Mesenchymal stem cell (in vitro differentiated cells and primary cell): Measurements from ENCODE around the gene PTEN.
"Not testable (repeated sequence)": the region's sequence is repeated elsewhere in the genome, so short reads cannot be mapped to it uniquely, and the experiment has no call there.

Experiments
- DNase-seq: peaks from one replicate; pipeline ENCODE4 v3.0.0-alpha.2; 2013
- H2AFZ ChIP-seq: one replicate; pipeline ENCODE4 v1.6.1; 2013; ENCODE audit warnings: low read depth, mild to moderate bottlenecking, control low read depth, inconsistent platforms, low read length, moderate library complexity
- H2AK5ac ChIP-seq: 2 replicates; pipeline ENCODE4 v1.6.1; 2013; ENCODE audit warnings: low read length, moderate library complexity, mild to moderate bottlenecking, inconsistent platforms; ENCODE audit not compliant: severe bottlenecking
- H2BK120ac ChIP-seq: one replicate; pipeline ENCODE4 v1.6.1; 2013; ENCODE audit warnings: low read depth, mild to moderate bottlenecking, inconsistent platforms, low read length, moderate library complexity
- H2BK12ac ChIP-seq, 2 experiments: one replicate each; pipeline ENCODE4 v1.6.1; 2013; ENCODE audit warnings: inconsistent platforms in 2 of 2, low read length in 2 of 2, mild to moderate bottlenecking in 2 of 2, moderate library complexity in 2 of 2, control low read depth in 1 of 2
- H2BK15ac ChIP-seq: one replicate; pipeline ENCODE4 v1.6.1; 2013; ENCODE audit warnings: mild to moderate bottlenecking, low read depth, inconsistent platforms; ENCODE audit not compliant: poor library complexity, severe bottlenecking
- H2BK5ac ChIP-seq: 2 replicates; pipeline ENCODE4 v1.6.1; 2013; ENCODE audit warnings: low read depth, mild to moderate bottlenecking, low read length, control low read depth, inconsistent platforms; ENCODE audit not compliant: poor library complexity, severe bottlenecking
- H3K14ac ChIP-seq, 2 experiments: one replicate each; pipeline ENCODE4 v1.6.1; 2013; ENCODE audit warnings: inconsistent platforms in 2 of 2, low read length in 2 of 2, control low read depth in 1 of 2, mild to moderate bottlenecking in 1 of 2, moderate library complexity in 1 of 2
- H3K18ac ChIP-seq, 2 experiments: one replicate each; pipeline ENCODE4 v1.6.1; 2013; ENCODE audit warnings: inconsistent platforms in 2 of 2, low read length in 2 of 2, control low read depth in 1 of 2, low read depth in 1 of 2, mild to moderate bottlenecking in 1 of 2
- H3K23ac ChIP-seq, 2 experiments: one replicate each; pipeline ENCODE4 v1.6.1; 2013; ENCODE audit warnings: inconsistent platforms in 2 of 2, low read length in 2 of 2, mild to moderate bottlenecking in 2 of 2, moderate library complexity in 2 of 2, control low read depth in 1 of 2
- H3K27ac ChIP-seq: 2 replicates; pipeline ENCODE4 v1.5.1; 2013; ENCODE audit warnings: mild to moderate bottlenecking, moderate library complexity, low read length, control low read depth, inconsistent platforms; ENCODE audit not compliant: poor library complexity, severe bottlenecking
- H3K27me3 ChIP-seq, 2 experiments: 2 replicates each; pipeline versions ENCODE4 v1.6.1 to v1.7.0; 2013; ENCODE audit warnings: low read length in 2 of 2, mild to moderate bottlenecking in 2 of 2, moderate library complexity in 2 of 2, control low read depth in 1 of 2, inconsistent platforms in 1 of 2; ENCODE audit not compliant: control insufficient read depth in 1 of 2, insufficient read depth in 1 of 2
- H3K36me3 ChIP-seq, 2 experiments: 2 replicates each; pipeline versions ENCODE4 v1.6.1 to v1.7.0; 2013; ENCODE audit warnings: low read length in 2 of 2, control low read depth in 1 of 2, inconsistent platforms in 1 of 2, low read depth in 1 of 2, mild to moderate bottlenecking in 1 of 2; ENCODE audit not compliant: insufficient read depth in 2 of 2, control insufficient read depth in 1 of 2
- H3K4ac ChIP-seq, 2 experiments: one replicate each; pipeline ENCODE4 v1.6.1; 2013; ENCODE audit warnings: inconsistent platforms in 2 of 2, low read length in 2 of 2, mild to moderate bottlenecking in 2 of 2, moderate library complexity in 2 of 2, control low read depth in 1 of 2, low read depth in 1 of 2
- H3K4me1 ChIP-seq: 2 replicates; pipeline ENCODE4 v1.6.1; 2013; ENCODE audit warnings: low read depth, low read length, control low read depth; ENCODE audit not compliant: control insufficient read depth, insufficient read depth
- H3K4me2 ChIP-seq: 2 replicates; pipeline ENCODE4 v1.6.1; 2013; ENCODE audit warnings: low read length, mild to moderate bottlenecking, inconsistent platforms; ENCODE audit not compliant: poor library complexity, severe bottlenecking
- H3K4me3 ChIP-seq, 2 experiments: 2 replicates each; pipeline versions ENCODE4 v1.5.1 to v1.7.0; 2013; ENCODE audit warnings: low read length in 2 of 2, mild to moderate bottlenecking in 2 of 2, control low read depth in 1 of 2, low read depth in 1 of 2; ENCODE audit not compliant: insufficient read depth in 1 of 2
- H3K79me1 ChIP-seq: replicated peaks from 2 replicates; pipeline ENCODE4 v1.6.1; 2013; ENCODE audit warnings: mild to moderate bottlenecking, control low read depth, low read length, inconsistent platforms; ENCODE audit not compliant: poor library complexity, severe bottlenecking
- H3K9ac ChIP-seq: 2 replicates; pipeline ENCODE4 v1.7.0; 2013; ENCODE audit warnings: mild to moderate bottlenecking, low read length, moderate library complexity
- H3K9me3 ChIP-seq: 2 replicates; pipeline ENCODE4 v1.7.0; 2013; ENCODE audit warnings: mild to moderate bottlenecking, low read length; ENCODE audit not compliant: control insufficient read depth
- H4K8ac ChIP-seq: one replicate; pipeline ENCODE4 v1.6.1; 2013; ENCODE audit warnings: inconsistent platforms, mild to moderate bottlenecking, low read length, moderate library complexity
- H4K91ac ChIP-seq: one replicate; pipeline ENCODE4 v1.6.1; 2013; ENCODE audit warnings: mild to moderate bottlenecking, low read length, inconsistent platforms
- WGBS: methylation state at CpG from one replicate; pipeline ENCODE4 v1.1.7; 2013; ENCODE audit warnings: mixed read lengths; 5-methylcytosine and 5-hydroxymethylcytosine counted together

PTEN gene

GRCh38 chr10:87827681-87828080 lies 35.7 kb upstream of the PTEN start:
- no peak overlapping the region for H4K8ac ChIP-seq
- H3K27ac ChIP-seq: no peak overlapping the region
- no peaks in the 10 kb centered on the region for H3K27me3 ChIP-seq
- no peaks in the 10 kb centered on the region for H3K4me1 ChIP-seq
- no peak overlapping the region for H3K23ac ChIP-seq
- no peak overlapping the region for H3K18ac ChIP-seq
- no peak overlapping the region for H2AK5ac ChIP-seq
- H2BK15ac ChIP-seq: no peak overlapping the region
- H4K91ac ChIP-seq: no peak overlapping the region
- H3K4me3 ChIP-seq: no peak overlapping the region
- H3K9me3 ChIP-seq: no peaks in the 10 kb centered on the region
- H3K36me3 ChIP-seq: no peaks in the 10 kb centered on the region
- H3K9ac ChIP-seq: no peak overlapping the region
- 94% methylated on average over 2 of the region's 2 CpGs for WGBS
- no peak overlapping the region for H3K4ac ChIP-seq
- no peak for DNase-seq
- H2BK5ac ChIP-seq: no peak overlapping the region
- no peak overlapping the region for H2BK12ac ChIP-seq
- no peak overlapping the region for H2BK120ac ChIP-seq
- no peaks in the 10 kb centered on the region for H3K79me1 ChIP-seq
- H3K14ac ChIP-seq: no peak overlapping the region
- no peak overlapping the region for H2AFZ ChIP-seq
- H3K4me2 ChIP-seq: no peak overlapping the region

- not testable (repeated sequence) for H4K8ac ChIP-seq, H3K14ac ChIP-seq, H3K27ac ChIP-seq, H3K23ac ChIP-seq, H3K4me1 ChIP-seq, H3K4ac ChIP-seq, H3K4me2 ChIP-seq, H3K79me1 ChIP-seq, H3K9me3 ChIP-seq, H3K18ac ChIP-seq, H4K91ac ChIP-seq, H3K36me3 ChIP-seq, H2AFZ ChIP-seq, H3K27me3 ChIP-seq, H2BK120ac ChIP-seq, H2BK15ac ChIP-seq, H2BK12ac ChIP-seq, H3K4me3 ChIP-seq, H2BK5ac ChIP-seq, H3K9ac ChIP-seq, DNase-seq, H2AK5ac ChIP-seq
- WGBS: 92% methylated on average over 4 of the region's 4 CpGs
Measured at GRCh38 chr10:87829051-87829450, 34.4 kb upstream of the PTEN start.

GRCh38 chr10:87829986-87830729 lies 33.3 kb upstream of the PTEN start:
- H3K9me3 ChIP-seq: no peaks in the 10 kb centered on the region
- DNase-seq: no peak
- H3K23ac ChIP-seq: no peak overlapping the region
- H3K4me3 ChIP-seq: no peak overlapping the region
- no peak overlapping the region for H3K14ac ChIP-seq
- no peak overlapping the region for H3K9ac ChIP-seq
- no peak overlapping the region for H4K91ac ChIP-seq
- no peaks in the 10 kb centered on the region for H3K79me1 ChIP-seq
- H3K4ac ChIP-seq: no peak overlapping the region
- no peaks in the 10 kb centered on the region for H3K27me3 ChIP-seq
- no peak overlapping the region for H3K27ac ChIP-seq
- no peak overlapping the region for H2BK15ac ChIP-seq
- H2BK5ac ChIP-seq: no peak overlapping the region
- no peak overlapping the region for H3K18ac ChIP-seq
- no peak overlapping the region for H2BK12ac ChIP-seq
- no peak overlapping the region for H2AK5ac ChIP-seq
- H2BK120ac ChIP-seq: no peak overlapping the region
- H2AFZ ChIP-seq: no peak overlapping the region
- H3K36me3 ChIP-seq: no peaks in the 10 kb centered on the region
- H3K4me2 ChIP-seq: no peak overlapping the region
- no peak overlapping the region for H4K8ac ChIP-seq
- H3K4me1 ChIP-seq: no peaks in the 10 kb centered on the region

GRCh38 chr10:87836098-87836497 lies 27.3 kb upstream of the PTEN start:
- no peak overlapping the region for H2AFZ ChIP-seq
- DNase-seq: no peak
- H2BK12ac ChIP-seq: no peak overlapping the region
- H3K4me3 ChIP-seq: no peak overlapping the region
- no peak overlapping the region for H3K18ac ChIP-seq
- H3K27me3 ChIP-seq: no peaks in the 10 kb centered on the region
- H2BK120ac ChIP-seq: no peak overlapping the region
- no peak overlapping the region for H2BK15ac ChIP-seq
- no peak overlapping the region for H4K91ac ChIP-seq
- no peaks in the 10 kb centered on the region for H3K4me1 ChIP-seq
- H2BK5ac ChIP-seq: no peak overlapping the region
- no peak overlapping the region for H3K23ac ChIP-seq
- no peak overlapping the region for H3K4me2 ChIP-seq
- 100% methylated on average over 4 of the region's 4 CpGs for WGBS
- H4K8ac ChIP-seq: no peak overlapping the region
- no peak overlapping the region for H3K27ac ChIP-seq
- no peak overlapping the region for H2AK5ac ChIP-seq
- H3K9me3 ChIP-seq: no peaks in the 10 kb centered on the region
- no peak overlapping the region for H3K9ac ChIP-seq
- no peaks in the 10 kb centered on the region for H3K36me3 ChIP-seq
- no peaks in the 10 kb centered on the region for H3K79me1 ChIP-seq
- H3K14ac ChIP-seq: no peak overlapping the region
- no peak overlapping the region for H3K4ac ChIP-seq
